ENCODE results near the gene TAF7. TPM values are rescaled to one million over a fixed set of nuclear protein-coding genes. Genes with fewer than 3 reads are reported as not detected.

TAF7 gene
- total RNA-seq, 1 donor from 2014 or later, result 97.2 TPM

DNA sequence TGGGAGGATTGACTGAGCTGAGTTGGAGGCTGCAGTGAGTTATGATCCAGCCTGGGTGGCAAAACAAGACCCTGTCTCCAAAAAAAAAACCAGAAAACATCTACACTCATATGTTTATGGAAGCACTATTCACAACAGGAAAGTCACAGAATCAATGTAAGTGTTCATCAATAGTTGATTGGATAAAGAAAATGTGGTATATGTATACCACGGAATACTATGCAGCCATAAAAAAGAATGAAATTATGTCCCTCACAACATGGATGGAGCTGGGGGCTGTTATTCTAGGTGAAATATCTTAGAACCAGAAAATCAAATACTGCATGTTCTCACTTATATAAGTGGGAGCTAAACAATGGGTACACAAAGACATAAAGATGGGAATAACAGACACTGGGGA lies 14.0 kb downstream of the TAF7 start:
- Mint-ChIP-seq H3K4me1 (no peaks in the 10 kb centered on the region), H3K27ac (no peak overlapping the region), H3K27me3 (ENCODE audit: low read depth) (no peaks in the 10 kb centered on the region), H3K4me3 (no peak overlapping the region), H3K36me3 (peaks cover 86% of the 10 kb centered on the region), H3K9me3 (peaks cover 67% of the 10 kb centered on the region)
- DNase-seq (ENCODE audit: low spot score in 2 of 2, unreplicated experiment in 2 of 2), result no peak
- TF ChIP-seq, protein P1, sequence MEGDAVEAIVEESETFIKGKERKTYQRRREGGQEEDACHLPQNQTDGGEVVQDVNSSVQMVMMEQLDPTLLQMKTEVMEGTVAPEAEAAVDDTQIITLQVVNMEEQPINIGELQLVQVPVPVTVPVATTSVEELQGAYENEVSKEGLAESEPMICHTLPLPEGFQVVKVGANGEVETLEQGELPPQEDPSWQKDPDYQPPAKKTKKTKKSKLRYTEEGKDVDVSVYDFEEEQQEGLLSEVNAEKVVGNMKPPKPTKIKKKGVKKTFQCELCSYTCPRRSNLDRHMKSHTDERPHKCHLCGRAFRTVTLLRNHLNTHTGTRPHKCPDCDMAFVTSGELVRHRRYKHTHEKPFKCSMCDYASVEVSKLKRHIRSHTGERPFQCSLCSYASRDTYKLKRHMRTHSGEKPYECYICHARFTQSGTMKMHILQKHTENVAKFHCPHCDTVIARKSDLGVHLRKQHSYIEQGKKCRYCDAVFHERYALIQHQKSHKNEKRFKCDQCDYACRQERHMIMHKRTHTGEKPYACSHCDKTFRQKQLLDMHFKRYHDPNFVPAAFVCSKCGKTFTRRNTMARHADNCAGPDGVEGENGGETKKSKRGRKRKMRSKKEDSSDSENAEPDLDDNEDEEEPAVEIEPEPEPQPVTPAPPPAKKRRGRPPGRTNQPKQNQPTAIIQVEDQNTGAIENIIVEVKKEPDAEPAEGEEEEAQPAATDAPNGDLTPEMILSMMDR (IDR thresholded peaks at IDR 0.05; ENCODE audit: unreplicated experiment), result no peak

DNA sequence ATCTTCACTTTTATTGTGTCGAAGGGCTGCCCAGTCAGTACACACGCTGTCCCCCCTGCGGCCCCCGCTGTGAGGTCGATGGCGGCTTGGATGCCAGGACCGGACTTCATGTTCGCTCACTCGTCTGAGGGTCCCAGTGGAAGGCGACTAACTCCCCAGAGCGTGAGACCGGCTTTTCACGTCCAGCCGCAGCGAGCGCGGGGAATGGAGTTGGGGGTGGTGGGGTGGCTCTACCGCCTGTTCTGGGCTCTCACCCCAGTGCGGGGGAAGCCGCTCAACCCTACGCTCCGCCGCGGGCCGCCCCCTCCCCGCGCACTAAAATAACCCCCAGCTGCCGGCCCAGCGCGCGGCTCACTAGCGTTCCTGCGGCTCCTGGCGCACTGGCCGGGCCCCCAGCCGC lies 16.8 kb downstream of the TAF7 start, which contains the start of gene SLC25A2:
Gene SLC25A2 (minus strand): TSS at position 294 of the 400 bp plus-strand sequence. CDS start 184 bp downstream, at position 110.
- TF ChIP-seq, protein P1 (IDR thresholded peaks at IDR 0.05; ENCODE audit: unreplicated experiment), result no peak
- peaks cover 69% of the 10 kb centered on the region for H3K9me3 Mint-ChIP-seq
- no peak within 1 kb of the TSS for H3K27ac Mint-ChIP-seq
- H3K27me3 Mint-ChIP-seq (ENCODE audit: low read depth), result no peaks in the 10 kb centered on the region
- no peak for DNase-seq (ENCODE audit: low spot score in 2 of 2, unreplicated experiment in 2 of 2)
- H3K4me1 Mint-ChIP-seq, result no peaks in the 10 kb centered on the region
- H3K4me3 Mint-ChIP-seq, result no peak within 1 kb of the TSS
- H3K36me3 Mint-ChIP-seq, result peaks cover 80% of the 10 kb centered on the region

DNA sequence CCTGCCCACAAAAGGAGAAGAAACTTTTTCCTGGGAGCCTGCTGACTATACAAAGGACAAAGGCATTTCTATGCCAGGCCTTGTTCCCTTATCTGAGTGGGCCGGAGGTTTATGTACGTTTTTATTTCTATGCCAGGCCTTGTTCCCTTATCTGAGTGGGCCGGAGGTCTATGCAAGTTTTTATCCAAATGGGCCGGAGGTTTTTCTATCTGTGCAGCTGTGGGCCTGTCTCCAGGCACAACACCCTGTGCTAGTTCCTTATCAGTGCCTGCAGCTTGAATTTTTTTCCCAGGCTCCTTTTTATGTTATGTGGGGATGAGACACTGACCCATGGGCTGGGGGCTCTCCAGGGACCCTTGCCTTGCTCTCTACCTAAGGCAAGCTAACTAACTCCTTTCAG lies 22.2 kb downstream of the TAF7 start:
- H3K27me3 Mint-ChIP-seq (ENCODE audit: low read depth), result no peaks in the 10 kb centered on the region
- H3K27ac Mint-ChIP-seq, result no peak overlapping the region
- no peak for DNase-seq (ENCODE audit: low spot score in 2 of 2, unreplicated experiment in 2 of 2)
- TF ChIP-seq, protein P1 (IDR thresholded peaks at IDR 0.05; ENCODE audit: unreplicated experiment), result no peak
- peaks cover 73% of the 10 kb centered on the region for H3K9me3 Mint-ChIP-seq
- no peak overlapping the region for H3K4me3 Mint-ChIP-seq
- H3K4me1 Mint-ChIP-seq, result no peaks in the 10 kb centered on the region
- peaks cover 79% of the 10 kb centered on the region for H3K36me3 Mint-ChIP-seq

DNA sequence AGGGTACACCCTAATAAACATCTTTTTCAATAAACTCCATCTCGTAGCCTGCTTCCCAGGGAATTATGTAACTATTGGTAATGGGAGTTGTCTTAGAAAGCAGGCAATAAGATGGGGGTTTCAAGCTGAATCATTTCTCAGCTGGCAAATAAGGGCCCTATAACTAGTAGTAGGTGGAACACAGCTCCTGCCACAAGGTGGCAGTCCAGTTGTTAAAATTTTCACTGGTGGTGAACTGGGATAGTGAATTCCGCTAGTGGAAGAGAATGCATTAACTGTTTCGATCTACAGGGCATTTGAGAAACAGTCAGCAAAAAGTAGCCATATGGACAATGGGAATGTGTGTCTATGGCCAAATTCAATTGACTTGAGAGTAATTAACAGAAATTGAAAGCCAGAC lies 47.7 kb downstream of the TAF7 start:
- Mint-ChIP-seq H3K27ac (no peak overlapping the region), H3K4me3 (no peak overlapping the region), H3K27me3 (ENCODE audit: low read depth) (no peaks in the 10 kb centered on the region), H3K36me3 (peaks cover 66% of the 10 kb centered on the region), H3K9me3 (peaks cover 71% of the 10 kb centered on the region), H3K4me1 (no peaks in the 10 kb centered on the region)
- TF ChIP-seq, protein P1 (IDR thresholded peaks at IDR 0.05; ENCODE audit: unreplicated experiment), result no peak
- DNase-seq (ENCODE audit: low spot score in 2 of 2, unreplicated experiment in 2 of 2), result no peak

DNA sequence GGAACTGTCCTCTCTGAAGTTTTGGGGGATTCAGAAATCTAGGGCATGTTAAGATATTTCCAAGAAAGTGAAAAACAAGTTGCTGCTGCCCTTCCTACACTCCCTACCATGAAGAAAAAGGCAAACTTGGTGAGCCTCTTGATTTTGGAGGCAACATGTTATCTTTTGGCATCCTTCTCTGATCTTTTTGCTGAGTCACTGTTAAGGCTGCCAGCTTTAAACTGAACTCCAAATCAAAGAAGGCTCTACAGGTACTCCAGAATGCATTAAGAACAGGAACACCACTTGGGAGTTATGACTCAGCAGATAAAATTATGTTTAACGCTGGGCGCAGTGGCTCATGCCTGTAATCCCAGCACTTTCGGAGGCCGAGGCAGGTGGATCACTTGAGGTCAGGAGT lies 51.4 kb downstream of the TAF7 start:
- Mint-ChIP-seq H3K4me1 (no peaks in the 10 kb centered on the region), H3K27me3 (ENCODE audit: low read depth) (no peaks in the 10 kb centered on the region), H3K4me3 (no peak overlapping the region), H3K36me3 (peaks cover 70% of the 10 kb centered on the region), H3K9me3 (peaks cover 78% of the 10 kb centered on the region), H3K27ac (no peak overlapping the region)
- TF ChIP-seq, protein P1 (IDR thresholded peaks at IDR 0.05; ENCODE audit: unreplicated experiment), result no peak
- no peak for DNase-seq (ENCODE audit: low spot score in 2 of 2, unreplicated experiment in 2 of 2)

Other genes with a start within 250 kb of the TAF7 start
- 116 to 127 TPM (median 118 TPM) in 3 replicates for gene PCDHB2, start 226.2 kb downstream of the TAF7 start, total RNA-seq
- gene PCDHB3, start 220.3 kb downstream of the TAF7 start, total RNA-seq, result 19.2 to 21.6 TPM (median 19.8 TPM) in 3 replicates
- 7.9 to 8.6 TPM (median 8.0 TPM) in 3 replicates for gene PCDHB4, start 199.0 kb downstream of the TAF7 start, total RNA-seq
- gene PCDHB5, start 185.6 kb downstream of the TAF7 start, total RNA-seq, result 5.2 to 6.8 TPM (median 6.0 TPM) in 3 replicates
- gene PCDHB6, start 170.7 kb downstream of the TAF7 start, total RNA-seq, result 1.8 to 2.1 TPM (median 2.1 TPM) in 3 replicates
- 1.4 to 1.8 TPM (median 1.6 TPM) in 3 replicates for gene PCDHB7, start 148.1 kb downstream of the TAF7 start, total RNA-seq
- gene PCDHB8, start 143.0 kb downstream of the TAF7 start, total RNA-seq, result 2.3 to 2.4 TPM (median 2.4 TPM) in 3 replicates
- gene PCDHB16, start 138.4 kb downstream of the TAF7 start, total RNA-seq, result 23.5 to 24.6 TPM (median 24.4 TPM) in 3 replicates
- gene PCDHB9, start 133.6 kb downstream of the TAF7 start, total RNA-seq, result 14.5 to 16.0 TPM (median 15.1 TPM) in 3 replicates
- 10.8 to 11.9 TPM (median 11.7 TPM) in 3 replicates for gene PCDHB10, start 128.4 kb downstream of the TAF7 start, total RNA-seq
- 6.1 to 6.6 TPM (median 6.4 TPM) in 3 replicates for gene PCDHB11, start 121.2 kb downstream of the TAF7 start, total RNA-seq
- gene PCDHB12, start 112.1 kb downstream of the TAF7 start, total RNA-seq, result 5.8 to 6.4 TPM (median 6.1 TPM) in 3 replicates
- 7.8 to 8.0 TPM (median 8.0 TPM) in 3 replicates for gene PCDHB13, start 106.9 kb downstream of the TAF7 start, total RNA-seq
- 7.1 to 8.6 TPM (median 7.7 TPM) in 3 replicates for gene PCDHB14, start 97.4 kb downstream of the TAF7 start, total RNA-seq
- gene PCDHB15, start 75.4 kb downstream of the TAF7 start, total RNA-seq, result 2.2 to 2.4 TPM (median 2.3 TPM) in 3 replicates
- gene SLC25A2, start 16.7 kb downstream of the TAF7 start, total RNA-seq, result 1.3 to 1.6 TPM (median 1.6 TPM) in 3 replicates
- 0.22 to 0.47 TPM (median 0.34 TPM) in 3 replicates for gene PCDHGA1, start 9.7 kb upstream of the TAF7 start, total RNA-seq
- gene PCDHGA2, start 18.0 kb upstream of the TAF7 start, total RNA-seq, result 0.11 to 0.33 TPM (median 0.32 TPM) in 3 replicates
- 0.07 to 0.16 TPM (median 0.13 TPM) in 3 replicates for gene PCDHGA3, start 23.0 kb upstream of the TAF7 start, total RNA-seq
- 1.7 to 2.0 TPM (median 2.0 TPM) in 3 replicates for gene PCDHGB1, start 29.3 kb upstream of the TAF7 start, total RNA-seq
- 0.86 to 1.2 TPM (median 1.1 TPM) in 3 replicates for gene PCDHGA4, start 34.2 kb upstream of the TAF7 start, total RNA-seq
- gene PCDHGB2, start 39.2 kb upstream of the TAF7 start, total RNA-seq, result 0.86 to 1.3 TPM (median 1.2 TPM) in 3 replicates
- gene PCDHGA5, start 43.4 kb upstream of the TAF7 start, total RNA-seq, result 0.51 to 0.66 TPM (median 0.52 TPM) in 3 replicates
- gene PCDHGB3, start 49.5 kb upstream of the TAF7 start, total RNA-seq, result 0.59 to 0.74 TPM (median 0.64 TPM) in 3 replicates
- gene PCDHGA6, start 53.1 kb upstream of the TAF7 start, total RNA-seq, result 0.25 to 0.60 TPM (median 0.57 TPM) in 3 replicates
- 0.33 to 0.43 TPM (median 0.38 TPM) in 3 replicates for gene PCDHGA7, start 62.0 kb upstream of the TAF7 start, total RNA-seq
- gene PCDHGB4, start 66.9 kb upstream of the TAF7 start, total RNA-seq, result 31.0 to 35.5 TPM (median 33.0 TPM) in 3 replicates
- 2.6 to 2.9 TPM (median 2.7 TPM) in 3 replicates for gene PCDHGA8, start 71.8 kb upstream of the TAF7 start, total RNA-seq
- 3.3 to 4.5 TPM (median 3.9 TPM) in 3 replicates for gene PCDHGB5, start 77.2 kb upstream of the TAF7 start, total RNA-seq
- gene PCDHGA9, start 82.0 kb upstream of the TAF7 start, total RNA-seq, result 2.1 to 2.3 TPM (median 2.3 TPM) in 3 replicates
- gene PCDHGB6, start 87.2 kb upstream of the TAF7 start, total RNA-seq, result 74.0 to 76.3 TPM (median 75.7 TPM) in 3 replicates
- gene PCDHGA10, start 92.2 kb upstream of the TAF7 start, total RNA-seq, result 30.7 to 33.4 TPM (median 32.1 TPM) in 3 replicates
- 14.1 to 16.4 TPM (median 14.9 TPM) in 3 replicates for gene PCDHGB7, start 96.9 kb upstream of the TAF7 start, total RNA-seq
- gene PCDHGA11, start 100.3 kb upstream of the TAF7 start, total RNA-seq, result 5.7 to 6.0 TPM (median 6.0 TPM) in 3 replicates
- 4.1 to 5.2 TPM (median 4.5 TPM) in 3 replicates for gene PCDHGA12, start 109.7 kb upstream of the TAF7 start, total RNA-seq
- 80.2 to 82.9 TPM (median 80.6 TPM) in 3 replicates for gene PCDHGC3, start 155.2 kb upstream of the TAF7 start, total RNA-seq
- 5.2 to 6.2 TPM (median 5.2 TPM) in 3 replicates for gene PCDHGC4, start 164.2 kb upstream of the TAF7 start, total RNA-seq
- gene PCDHGC5, start 168.3 kb upstream of the TAF7 start, total RNA-seq, result 2.6 to 3.5 TPM (median 3.5 TPM) in 3 replicates